ENCODE data around the gene UNC13D.
"Not testable (repeated sequence)": the region's sequence is repeated elsewhere in the genome, so short reads cannot be mapped to it uniquely, and the experiment has no call there.

UNC13D gene

DNA sequence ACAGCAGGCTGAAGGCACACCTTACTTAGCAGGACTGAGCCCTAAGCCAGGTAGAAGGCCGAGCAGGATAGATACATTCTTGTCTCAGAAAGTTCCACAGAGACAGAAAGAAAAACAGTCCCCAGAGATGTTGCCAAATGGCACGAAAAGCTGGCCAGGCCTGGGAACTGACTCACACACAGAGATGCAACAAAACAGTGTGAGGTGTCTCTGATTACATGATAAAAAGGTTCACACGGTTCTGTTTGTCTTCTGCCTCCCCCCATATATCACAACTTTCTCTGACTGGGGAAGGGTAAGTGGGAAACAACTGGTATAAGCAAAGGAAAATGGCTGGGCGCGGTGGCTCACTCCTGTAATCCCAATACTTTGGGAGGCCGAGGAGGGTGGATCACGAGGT lies 9.2 kb upstream of the UNC13D start:
- no peak for ATAC-seq (ENCODE audit: low read depth)
- no peak for DNase-seq (ENCODE audit: low spot score)

DNA sequence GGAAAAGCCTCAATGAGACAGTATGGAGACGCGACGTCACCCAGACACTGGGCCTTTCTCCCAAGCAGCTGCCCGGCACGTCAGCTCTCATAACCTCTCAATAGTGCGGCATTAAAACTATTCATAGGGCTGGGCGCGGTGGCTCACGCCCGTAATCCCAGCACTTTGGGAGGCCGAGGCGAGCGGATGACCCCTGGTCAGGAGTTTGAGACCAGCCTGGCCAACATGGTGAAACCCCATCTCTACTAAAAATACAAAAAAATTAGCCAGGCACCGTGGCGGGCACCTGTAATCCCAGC lies 7.4 kb upstream of the UNC13D start:
- not testable (repeated sequence) for H3K27ac ChIP-seq (ENCODE audit: poor library complexity, severe bottlenecking); H3K4me3 ChIP-seq (ENCODE audit: severe bottlenecking); H3K27me3 ChIP-seq (ENCODE audit: insufficient read depth, poor library complexity, severe bottlenecking); DNase-seq (ENCODE audit: low spot score); ATAC-seq (ENCODE audit: low read depth); H3K9me3 ChIP-seq (ENCODE audit: severe bottlenecking)
- H3K4me1 ChIP-seq (ENCODE audit: insufficient read depth, poor library complexity, severe bottlenecking) = peaks cover 16% of the 10 kb centered on the region
- peaks cover 66% of the 10 kb centered on the region for H3K36me3 ChIP-seq (ENCODE audit: low read depth)

More for the DNA sequence above, 9.2 kb upstream of the UNC13D start:
- Histone ChIP-seq H3K9me3 (ENCODE audit: severe bottlenecking) (no peaks in the 10 kb centered on the region), H3K4me1 (ENCODE audit: insufficient read depth, poor library complexity, severe bottlenecking) (peaks cover 16% of the 10 kb centered on the region), H3K4me3 (ENCODE audit: severe bottlenecking) (no peak overlapping the region), H3K36me3 (ENCODE audit: low read depth) (peaks cover 48% of the 10 kb centered on the region), H3K27me3 (ENCODE audit: insufficient read depth, poor library complexity, severe bottlenecking) (no peaks in the 10 kb centered on the region), H3K27ac (ENCODE audit: poor library complexity, severe bottlenecking) (peak overlapping the region; percentile 69)
- TF ChIP-seq, protein P1, sequence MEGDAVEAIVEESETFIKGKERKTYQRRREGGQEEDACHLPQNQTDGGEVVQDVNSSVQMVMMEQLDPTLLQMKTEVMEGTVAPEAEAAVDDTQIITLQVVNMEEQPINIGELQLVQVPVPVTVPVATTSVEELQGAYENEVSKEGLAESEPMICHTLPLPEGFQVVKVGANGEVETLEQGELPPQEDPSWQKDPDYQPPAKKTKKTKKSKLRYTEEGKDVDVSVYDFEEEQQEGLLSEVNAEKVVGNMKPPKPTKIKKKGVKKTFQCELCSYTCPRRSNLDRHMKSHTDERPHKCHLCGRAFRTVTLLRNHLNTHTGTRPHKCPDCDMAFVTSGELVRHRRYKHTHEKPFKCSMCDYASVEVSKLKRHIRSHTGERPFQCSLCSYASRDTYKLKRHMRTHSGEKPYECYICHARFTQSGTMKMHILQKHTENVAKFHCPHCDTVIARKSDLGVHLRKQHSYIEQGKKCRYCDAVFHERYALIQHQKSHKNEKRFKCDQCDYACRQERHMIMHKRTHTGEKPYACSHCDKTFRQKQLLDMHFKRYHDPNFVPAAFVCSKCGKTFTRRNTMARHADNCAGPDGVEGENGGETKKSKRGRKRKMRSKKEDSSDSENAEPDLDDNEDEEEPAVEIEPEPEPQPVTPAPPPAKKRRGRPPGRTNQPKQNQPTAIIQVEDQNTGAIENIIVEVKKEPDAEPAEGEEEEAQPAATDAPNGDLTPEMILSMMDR (IDR thresholded peaks at IDR 0.05; ENCODE audit: poor library complexity, severe bottlenecking) = no peak

DNA sequence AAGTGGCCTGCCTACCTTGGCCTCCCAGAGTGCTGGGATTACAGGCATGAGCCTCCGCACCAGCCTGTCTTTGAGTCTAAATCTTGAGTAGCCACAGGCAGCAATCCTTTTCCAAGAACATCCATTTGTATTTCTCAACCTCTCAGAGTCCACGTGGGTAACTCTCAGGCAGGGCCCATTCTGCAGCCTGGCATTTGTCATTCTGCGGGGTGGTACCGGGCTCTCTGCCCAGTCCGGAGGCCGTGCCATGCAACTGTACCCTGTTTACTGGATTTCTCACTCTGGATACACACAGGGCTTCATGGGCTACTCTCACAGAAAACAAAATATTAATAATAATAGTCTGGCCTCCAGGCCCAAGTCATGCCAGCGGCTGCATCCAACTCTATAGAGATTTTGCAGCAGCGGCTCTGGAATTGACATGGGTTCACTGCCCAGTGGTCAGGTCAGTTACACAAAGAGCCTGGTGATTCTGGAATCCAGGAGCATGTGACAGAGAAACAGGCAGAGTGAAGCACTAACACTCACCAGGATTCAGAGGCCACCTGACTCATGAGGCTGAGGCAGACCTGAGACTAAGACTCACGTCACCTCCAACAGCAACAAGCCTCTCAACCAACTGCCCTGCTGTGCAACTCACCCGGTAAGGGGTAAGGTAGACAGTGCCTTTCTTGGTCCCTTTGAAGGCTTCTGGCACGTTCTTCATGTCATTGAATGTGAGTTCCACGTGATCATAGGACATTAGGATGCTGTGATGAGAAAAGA lies 6.9 kb upstream of the UNC13D start:
- TF ChIP-seq, protein P1 (IDR thresholded peaks at IDR 0.05; ENCODE audit: poor library complexity, severe bottlenecking) = no peak
- Histone ChIP-seq H3K9me3 (ENCODE audit: severe bottlenecking) (no peaks in the 10 kb centered on the region), H3K4me3 (ENCODE audit: severe bottlenecking) (no peak overlapping the region), H3K27ac (ENCODE audit: poor library complexity, severe bottlenecking) (no peak overlapping the region), H3K27me3 (ENCODE audit: insufficient read depth, poor library complexity, severe bottlenecking) (no peaks in the 10 kb centered on the region), H3K4me1 (ENCODE audit: insufficient read depth, poor library complexity, severe bottlenecking) (peaks cover 14% of the 10 kb centered on the region), H3K36me3 (ENCODE audit: low read depth) (peaks cover 71% of the 10 kb centered on the region)
- ATAC-seq (ENCODE audit: low read depth) (no peak), DNase-seq (ENCODE audit: low spot score) (no peak)

DNA sequence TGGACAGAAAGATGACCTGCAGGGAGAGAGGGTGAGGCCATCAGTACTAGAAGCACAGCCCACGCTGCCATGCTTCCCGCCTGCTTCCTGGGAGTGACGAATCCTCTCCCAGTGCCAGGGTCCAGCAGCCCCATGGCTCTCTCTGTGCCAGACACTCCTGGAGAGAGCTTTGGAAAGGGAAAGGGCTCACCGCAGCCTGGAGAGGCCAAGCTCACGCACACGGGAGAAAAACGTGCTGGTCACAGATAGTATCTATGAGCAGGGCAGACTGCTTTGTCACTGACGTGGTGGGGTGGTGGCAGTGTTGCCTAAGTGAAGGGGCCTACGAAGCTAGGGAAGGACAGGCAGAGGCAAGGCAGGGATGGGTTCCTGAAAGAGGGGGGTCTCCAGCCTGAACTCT lies 5.5 kb upstream of the UNC13D start:
- Histone ChIP-seq H3K4me1 (ENCODE audit: insufficient read depth, poor library complexity, severe bottlenecking) (peaks cover 27% of the 10 kb centered on the region), H3K9me3 (ENCODE audit: severe bottlenecking) (no peaks in the 10 kb centered on the region), H3K27me3 (ENCODE audit: insufficient read depth, poor library complexity, severe bottlenecking) (no peaks in the 10 kb centered on the region), H3K4me3 (ENCODE audit: severe bottlenecking) (no peak overlapping the region), H3K36me3 (ENCODE audit: low read depth) (peaks cover 78% of the 10 kb centered on the region), H3K27ac (ENCODE audit: poor library complexity, severe bottlenecking) (no peak overlapping the region)
- ATAC-seq (ENCODE audit: low read depth) (no peak), DNase-seq (ENCODE audit: low spot score) (no peak)
- TF ChIP-seq, protein P1 (IDR thresholded peaks at IDR 0.05; ENCODE audit: poor library complexity, severe bottlenecking) = no peak

DNA sequence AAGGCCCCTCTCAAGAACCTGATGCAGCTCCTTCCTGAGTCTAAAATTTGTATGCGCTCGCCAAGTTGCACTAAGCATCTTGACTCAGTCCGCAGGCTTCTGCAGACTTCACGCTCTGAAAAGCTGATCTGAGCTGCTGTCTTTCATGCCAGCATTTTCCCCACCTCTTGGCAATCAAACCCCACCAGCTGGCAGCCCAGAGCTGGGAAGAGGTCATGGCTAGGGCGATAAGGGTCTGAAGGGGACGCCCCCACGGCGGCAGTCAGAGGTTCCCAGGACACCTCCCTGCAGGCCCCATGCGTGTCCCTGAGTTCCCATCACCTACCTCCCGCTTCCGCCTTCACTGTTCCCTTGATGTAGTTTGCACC lies 5.1 kb upstream of the UNC13D start:
- ATAC-seq (ENCODE audit: low read depth) = no peak
- Histone ChIP-seq H3K4me3 (ENCODE audit: severe bottlenecking) (no peak overlapping the region), H3K27me3 (ENCODE audit: insufficient read depth, poor library complexity, severe bottlenecking) (no peaks in the 10 kb centered on the region), H3K9me3 (ENCODE audit: severe bottlenecking) (no peaks in the 10 kb centered on the region), H3K4me1 (ENCODE audit: insufficient read depth, poor library complexity, severe bottlenecking) (peaks cover 28% of the 10 kb centered on the region), H3K27ac (ENCODE audit: poor library complexity, severe bottlenecking) (no peak overlapping the region), H3K36me3 (ENCODE audit: low read depth) (peaks cover 78% of the 10 kb centered on the region)
- no peak for DNase-seq (ENCODE audit: low spot score)
- TF ChIP-seq, protein P1 (IDR thresholded peaks at IDR 0.05; ENCODE audit: poor library complexity, severe bottlenecking) = no peak
